Measurements from ENCODE around the gene LITAFD.

The LITAFD gene

DNA sequence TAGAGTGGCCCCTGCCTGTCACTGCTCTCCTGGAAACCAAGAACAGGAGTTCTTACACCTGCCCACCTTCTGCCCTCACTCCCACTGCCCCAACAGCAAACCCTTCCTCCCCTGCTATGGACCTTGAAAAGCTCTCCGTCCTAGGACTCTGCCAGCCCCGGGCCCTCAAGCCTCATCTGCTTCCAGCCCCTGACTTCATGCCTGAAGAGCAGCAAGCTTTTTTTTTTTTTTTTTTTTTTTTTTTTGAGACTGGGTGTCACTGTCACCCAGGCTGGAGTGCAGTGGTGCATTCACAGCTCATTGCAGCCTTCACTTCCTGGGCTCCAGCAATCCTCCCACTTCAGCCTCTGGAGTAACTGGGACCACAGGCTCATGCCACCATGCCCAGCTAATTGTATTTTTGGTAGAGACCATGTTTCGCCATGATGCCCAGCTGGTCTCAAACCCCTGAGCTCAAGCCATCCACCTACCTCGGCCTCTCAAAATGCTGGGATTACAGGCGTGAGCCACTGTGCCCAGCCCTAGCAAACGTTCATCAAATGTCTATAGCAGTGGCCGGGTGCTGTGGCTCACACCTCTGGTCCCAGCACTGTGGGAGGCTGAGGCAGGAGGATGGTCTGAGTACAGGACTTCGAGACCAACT is 30.3 kb upstream of the LITAFD start:
- no peaks in the 10 kb centered on the region for H3K9me3 Mint-ChIP-seq

DNA sequence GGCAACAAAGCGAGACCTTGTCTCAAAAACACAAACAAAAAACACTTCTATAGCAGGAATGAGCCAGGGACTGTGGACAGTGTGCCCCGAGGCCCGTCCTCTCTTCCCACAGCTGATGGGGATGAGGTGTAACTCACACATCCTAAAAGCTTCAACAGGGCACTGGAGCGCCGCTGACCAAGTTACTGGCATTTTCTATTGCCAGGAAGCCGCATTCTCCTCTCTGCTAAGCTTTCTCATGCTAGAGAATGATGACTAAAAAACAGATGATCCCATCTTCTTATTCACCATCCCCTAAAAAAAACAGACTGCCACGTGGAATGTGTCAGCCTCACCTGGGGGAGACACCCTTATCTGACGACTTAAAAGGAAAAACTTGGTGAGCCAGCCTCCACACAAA is 29.6 kb upstream of the LITAFD start:
- H3K4me3 Mint-ChIP-seq, result no peak overlapping the region
- H3K36me3 Mint-ChIP-seq, result peaks cover 98% of the 10 kb centered on the region
- no peaks in the 10 kb centered on the region for H3K9me3 Mint-ChIP-seq
- DNase-seq (ENCODE audit: low spot score in 2 of 2) (no peak), ATAC-seq (no peak)
- peaks cover 27% of the 10 kb centered on the region for H3K4me1 Mint-ChIP-seq
- peak overlapping the region; percentile 71 for H3K27ac Mint-ChIP-seq

More for the DNA sequence above, 30.3 kb upstream of the LITAFD start:
- Mint-ChIP-seq H3K4me1 (peaks cover 27% of the 10 kb centered on the region), H3K4me3 (no peak overlapping the region), H3K27ac (peak overlapping the region; percentile 86), H3K36me3 (peaks cover 98% of the 10 kb centered on the region)
- ATAC-seq (no peak), DNase-seq (ENCODE audit: low spot score in 2 of 2) (no peak)

DNA sequence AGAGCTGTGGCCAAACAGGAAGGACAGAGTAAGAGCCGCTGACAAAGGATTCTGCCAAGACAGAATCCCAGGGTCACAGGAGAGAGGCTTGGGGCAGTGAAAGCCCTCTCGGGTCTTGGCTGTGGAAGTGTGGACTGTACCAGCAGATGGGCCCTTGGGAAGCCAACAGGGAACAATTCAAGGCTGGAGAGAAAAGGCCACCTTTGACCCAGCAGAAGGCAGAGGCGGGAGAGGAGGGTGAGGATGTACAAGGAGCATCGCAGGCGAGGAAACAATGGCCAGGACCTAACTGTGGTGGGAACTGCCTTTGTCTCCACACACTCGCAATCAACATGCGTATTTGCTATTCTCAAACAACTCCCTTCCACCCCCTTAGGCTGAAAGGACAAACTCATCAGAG is 29.0 kb upstream of the LITAFD start:
- Mint-ChIP-seq H3K27ac (peak overlapping the region; percentile 71), H3K9me3 (no peaks in the 10 kb centered on the region), H3K4me3 (no peak overlapping the region), H3K4me1 (peaks cover 31% of the 10 kb centered on the region), H3K36me3 (peaks cover 100% of the 10 kb centered on the region)
- no peak for DNase-seq (ENCODE audit: low spot score in 2 of 2)
- no peak for ATAC-seq

DNA sequence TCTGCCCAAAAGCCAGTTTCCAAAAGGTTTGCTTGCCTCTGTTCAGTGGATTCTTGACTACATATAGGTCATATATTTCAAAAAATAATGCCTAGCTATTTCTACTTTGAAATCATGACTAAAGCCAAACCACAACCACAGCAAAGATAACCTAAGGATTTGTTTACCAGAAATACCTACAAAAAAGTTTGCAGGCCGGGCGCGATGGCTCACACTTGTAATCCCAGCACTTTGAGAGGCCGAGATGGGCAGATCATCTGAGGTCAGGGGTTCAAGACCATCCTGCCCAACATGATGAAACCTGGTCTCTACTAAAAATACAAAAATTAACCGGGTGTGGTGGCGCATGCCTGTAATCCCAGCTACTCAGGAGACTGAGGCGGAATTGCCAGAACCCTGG is 28.5 kb upstream of the LITAFD start:
- no peaks in the 10 kb centered on the region for H3K9me3 Mint-ChIP-seq
- DNase-seq (ENCODE audit: low spot score in 2 of 2) (no peak), ATAC-seq (no peak)
- peaks cover 33% of the 10 kb centered on the region for H3K4me1 Mint-ChIP-seq
- peaks cover 100% of the 10 kb centered on the region for H3K36me3 Mint-ChIP-seq
- peak overlapping the region; percentile 71 for H3K27ac Mint-ChIP-seq
- no peak overlapping the region for H3K4me3 Mint-ChIP-seq

DNA sequence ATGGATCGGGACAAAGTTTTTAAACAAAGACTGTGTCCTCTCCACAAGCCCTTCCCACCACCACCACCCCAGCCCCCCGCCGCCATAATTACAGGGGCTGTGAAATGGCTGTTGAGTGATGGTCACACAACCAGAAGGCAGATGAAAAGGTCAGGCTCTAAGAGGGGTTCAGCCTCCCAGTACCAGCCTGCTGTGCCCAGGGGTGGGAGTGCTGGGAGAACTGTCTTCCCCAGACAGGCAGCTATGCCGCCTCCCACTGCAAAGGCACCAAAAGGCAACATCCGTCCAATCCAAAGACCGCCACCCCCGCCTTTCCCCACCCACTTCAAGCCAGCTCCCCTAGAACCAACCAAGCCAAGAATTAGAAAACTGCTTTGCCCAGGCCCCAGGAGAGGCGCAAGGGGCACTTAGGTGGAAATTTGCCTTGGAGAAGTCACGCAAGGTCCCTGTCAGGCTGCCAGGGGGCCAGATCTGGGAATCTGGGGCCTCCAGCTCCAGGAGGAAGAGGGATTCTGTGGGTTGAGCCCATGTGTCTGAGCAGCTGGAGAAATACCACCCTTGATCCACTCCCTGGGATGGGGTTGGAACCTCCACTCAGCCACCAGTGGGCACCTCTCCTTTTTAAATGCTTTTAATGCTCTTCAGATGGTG is 27.7 kb upstream of the LITAFD start:
- H3K4me1 Mint-ChIP-seq, result peaks cover 29% of the 10 kb centered on the region
- no peaks in the 10 kb centered on the region for H3K9me3 Mint-ChIP-seq
- H3K4me3 Mint-ChIP-seq, result no peak overlapping the region
- ATAC-seq (no peak), DNase-seq (ENCODE audit: low spot score in 2 of 2) (no peak)
- H3K27ac Mint-ChIP-seq, result peak overlapping the region; percentile 83
- peaks cover 100% of the 10 kb centered on the region for H3K36me3 Mint-ChIP-seq

DNA sequence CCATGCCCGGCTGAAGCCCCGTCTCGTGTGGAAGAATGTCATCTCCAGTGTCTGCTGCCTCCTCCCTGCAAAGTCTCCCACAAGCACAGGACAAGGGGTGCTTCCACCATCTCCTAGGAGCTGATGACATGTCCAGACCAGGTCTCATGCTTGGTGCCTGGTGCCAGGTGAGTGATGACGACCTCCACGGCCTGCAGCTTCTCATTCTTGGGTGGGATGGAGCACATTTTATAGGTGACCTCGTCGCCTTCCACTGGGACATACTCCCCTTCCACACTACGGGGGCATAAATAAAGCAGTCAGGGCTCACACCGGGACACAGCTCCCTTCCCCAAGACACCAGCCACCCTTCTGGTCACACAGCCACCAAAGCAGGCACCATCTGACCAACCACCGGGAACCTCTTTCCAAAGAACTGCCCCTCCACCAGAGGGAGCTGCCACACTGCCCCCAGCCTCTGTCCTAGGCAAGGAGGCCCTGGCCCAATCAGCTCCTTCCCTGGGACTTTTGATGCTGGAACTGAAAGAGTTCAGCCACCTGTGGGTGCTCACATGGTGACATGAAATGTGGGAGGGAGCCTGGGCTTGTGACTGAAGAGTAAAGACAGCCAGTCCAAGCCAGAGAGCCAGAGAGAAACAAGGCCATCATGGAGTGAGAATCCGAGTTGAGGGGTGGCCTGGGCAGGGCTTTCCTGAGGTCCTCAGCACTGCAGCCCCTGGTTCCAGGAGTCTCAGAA is 26.9 kb upstream of the LITAFD start:
- Mint-ChIP-seq H3K36me3 (peaks cover 99% of the 10 kb centered on the region), H3K27ac (peak overlapping the region; percentile 83), H3K9me3 (no peaks in the 10 kb centered on the region), H3K4me1 (peaks cover 26% of the 10 kb centered on the region), H3K4me3 (no peak overlapping the region)
- ATAC-seq, result no peak
- DNase-seq (ENCODE audit: low spot score in 2 of 2), result no peak

DNA sequence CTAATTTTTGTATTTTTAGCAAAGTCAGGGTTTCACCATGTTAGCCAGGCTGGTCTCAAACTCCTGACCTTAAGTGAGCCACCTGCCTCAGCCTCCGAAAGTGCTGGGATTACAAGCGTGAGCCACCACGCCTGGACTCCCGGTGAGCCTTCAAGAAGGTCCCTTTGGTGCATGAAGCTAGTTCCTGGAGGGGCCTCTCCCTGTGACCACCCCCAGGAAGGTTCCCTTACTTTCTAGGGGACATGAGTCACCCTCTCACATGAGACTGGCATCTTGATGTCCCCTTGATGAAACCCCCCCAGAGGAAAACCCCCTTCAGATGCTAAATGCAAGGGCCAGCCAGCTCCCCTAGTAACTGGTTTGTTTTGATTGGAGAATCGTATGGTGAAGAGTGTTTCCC is 26.2 kb upstream of the LITAFD start:
- ATAC-seq (no peak), DNase-seq (ENCODE audit: low spot score in 2 of 2) (no peak)
- H3K9me3 Mint-ChIP-seq, result no peaks in the 10 kb centered on the region
- H3K4me1 Mint-ChIP-seq, result peaks cover 19% of the 10 kb centered on the region
- peak overlapping the region; percentile 81 for H3K27ac Mint-ChIP-seq
- no peak overlapping the region for H3K4me3 Mint-ChIP-seq
- peaks cover 98% of the 10 kb centered on the region for H3K36me3 Mint-ChIP-seq

DNA sequence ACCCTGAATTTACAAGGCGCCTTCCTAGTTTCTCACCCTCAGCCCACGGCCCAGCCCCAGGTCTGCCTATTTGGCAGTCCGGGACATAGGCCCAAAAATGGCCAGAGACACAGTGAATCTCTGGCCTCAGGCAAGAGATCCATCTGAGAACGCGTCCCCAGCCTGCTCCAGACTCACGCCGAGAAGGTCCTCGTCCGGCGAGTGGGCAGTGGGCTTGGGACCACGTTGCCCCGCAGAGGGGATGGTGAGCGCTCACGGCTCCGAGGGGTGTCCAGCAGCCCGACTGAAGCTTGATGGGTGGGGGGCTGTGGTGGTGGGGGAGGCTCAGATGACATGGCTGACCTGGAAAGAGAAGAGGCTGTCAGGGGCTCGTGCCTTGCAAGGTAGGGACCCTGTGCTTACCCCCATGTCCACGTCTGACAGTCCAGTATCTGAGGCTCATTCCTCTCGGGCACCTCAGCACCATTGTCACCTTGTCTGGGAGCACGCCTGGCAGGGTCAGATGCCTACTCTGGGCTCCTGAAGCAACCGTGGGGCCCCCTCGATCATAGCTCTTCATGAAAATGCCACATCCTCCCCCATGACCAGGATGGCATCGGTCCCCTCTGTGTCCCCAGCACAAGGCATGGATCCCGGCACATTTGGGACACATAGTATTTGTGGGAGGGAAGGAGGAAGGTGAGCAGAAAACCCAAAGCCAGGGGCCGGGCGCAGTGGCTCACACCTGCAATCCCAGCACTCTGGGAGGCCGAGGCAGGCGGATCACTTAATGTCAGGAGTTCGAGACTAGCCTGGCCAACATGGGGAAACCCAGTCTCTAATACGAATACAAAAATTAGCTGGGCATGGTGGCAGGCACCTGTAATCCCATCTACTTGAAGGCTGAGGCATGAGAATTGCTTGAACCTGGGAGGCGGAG is 22.9 kb upstream of the LITAFD start:
- DNase-seq (ENCODE audit: low spot score in 2 of 2), result no peak
- Mint-ChIP-seq H3K27ac (peak overlapping the region; percentile 81), H3K4me3 (no peak overlapping the region), H3K4me1 (peaks cover 33% of the 10 kb centered on the region), H3K9me3 (no peaks in the 10 kb centered on the region), H3K36me3 (peaks cover 92% of the 10 kb centered on the region)
- no peak for ATAC-seq

DNA sequence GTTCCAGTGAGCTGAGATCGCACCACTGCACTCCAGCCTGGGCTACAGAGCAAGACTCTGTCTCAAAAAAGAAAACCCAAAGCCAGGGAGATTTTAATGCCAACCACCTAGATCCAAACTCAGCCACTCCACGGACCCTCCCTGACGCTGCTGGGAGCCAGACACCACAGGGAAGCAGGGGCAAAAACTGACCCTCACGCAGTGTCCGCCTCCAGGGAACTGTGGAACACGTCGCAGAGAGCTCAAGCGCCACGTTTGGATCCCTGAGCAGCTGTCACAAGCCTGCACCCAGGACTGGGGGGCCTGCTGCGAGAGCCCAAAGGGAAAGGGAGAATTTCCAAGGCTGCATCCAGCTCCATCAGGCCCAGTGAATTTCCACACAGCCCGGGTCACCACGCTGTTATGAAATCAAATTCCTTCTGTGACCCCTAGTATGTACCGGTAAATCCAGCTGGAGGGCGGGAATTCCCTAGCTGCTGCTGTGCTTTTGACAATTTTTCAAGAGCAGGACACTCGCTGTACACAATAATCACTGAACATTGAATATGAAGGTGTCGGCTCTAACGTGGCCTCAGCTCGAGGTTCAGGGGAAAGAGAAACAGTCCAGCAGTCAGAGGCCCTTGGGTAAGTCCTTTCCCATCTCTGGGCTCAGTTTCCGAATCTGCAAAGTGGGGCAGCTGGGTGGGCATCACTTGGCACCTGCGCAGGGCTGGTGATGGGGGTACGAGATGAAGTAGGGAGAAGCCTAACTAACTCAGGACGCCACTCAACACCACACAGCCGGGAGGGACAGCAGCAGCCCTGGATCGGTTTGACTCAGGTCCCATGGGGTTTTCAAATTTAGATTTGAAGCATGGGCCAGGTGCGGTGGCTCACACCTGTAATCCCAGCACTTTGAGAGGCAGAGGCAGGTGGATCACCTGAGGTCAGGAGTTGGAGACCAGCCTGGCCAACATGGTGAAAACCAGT is 22.0 kb upstream of the LITAFD start:
- Mint-ChIP-seq H3K36me3 (peaks cover 91% of the 10 kb centered on the region), H3K27ac (peak overlapping the region; percentile 81)

DNA sequence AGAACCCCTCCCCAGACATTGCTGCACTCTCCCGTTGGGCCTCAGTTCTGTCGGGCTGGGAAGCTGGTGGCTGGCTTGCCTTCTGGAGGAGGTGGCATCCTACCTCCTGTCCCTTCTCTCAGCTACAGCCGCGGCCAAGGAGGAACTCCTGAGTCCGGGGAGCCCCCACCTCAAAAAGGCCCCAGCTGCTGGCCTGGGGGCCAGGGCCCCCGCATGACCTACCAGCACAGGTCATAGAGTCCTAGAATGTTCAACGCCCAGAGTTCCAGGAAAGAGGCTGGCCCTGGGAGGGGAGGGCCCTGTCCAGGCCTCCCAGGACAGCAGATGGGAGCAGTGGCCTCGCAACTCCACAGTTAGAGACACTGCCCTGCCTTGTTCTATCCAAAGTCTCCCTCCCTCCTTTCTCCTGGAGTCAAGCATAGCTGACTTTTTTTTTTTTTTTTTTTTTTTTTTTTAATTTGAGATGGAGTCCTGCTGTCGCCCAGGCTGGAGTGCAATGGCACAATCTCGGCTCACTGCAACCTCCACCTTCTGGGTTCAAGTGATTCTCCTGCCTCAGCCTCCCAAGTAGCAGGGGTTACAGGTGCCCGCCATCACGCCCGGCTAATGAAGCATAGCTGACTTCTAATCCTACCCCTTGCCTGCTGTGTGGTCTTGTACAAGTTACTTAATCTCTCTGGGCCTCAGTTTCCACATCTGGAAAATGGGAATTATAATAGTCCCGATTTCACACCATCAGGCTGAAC is 20.4 kb upstream of the LITAFD start:
- H3K9me3 Mint-ChIP-seq, result no peaks in the 10 kb centered on the region
- no peak overlapping the region for H3K4me3 Mint-ChIP-seq
- no peak for DNase-seq (ENCODE audit: low spot score in 2 of 2)
- H3K27ac Mint-ChIP-seq, result peak overlapping the region; percentile 70
- peaks cover 88% of the 10 kb centered on the region for H3K36me3 Mint-ChIP-seq
- no peak for ATAC-seq
- peaks cover 42% of the 10 kb centered on the region for H3K4me1 Mint-ChIP-seq

More for the DNA sequence above, 22.0 kb upstream of the LITAFD start:
- Mint-ChIP-seq H3K4me3 (no peak overlapping the region), H3K9me3 (no peaks in the 10 kb centered on the region), H3K4me1 (peaks cover 34% of the 10 kb centered on the region)
- no peak for DNase-seq (ENCODE audit: low spot score in 2 of 2)
- ATAC-seq, result no peak

DNA sequence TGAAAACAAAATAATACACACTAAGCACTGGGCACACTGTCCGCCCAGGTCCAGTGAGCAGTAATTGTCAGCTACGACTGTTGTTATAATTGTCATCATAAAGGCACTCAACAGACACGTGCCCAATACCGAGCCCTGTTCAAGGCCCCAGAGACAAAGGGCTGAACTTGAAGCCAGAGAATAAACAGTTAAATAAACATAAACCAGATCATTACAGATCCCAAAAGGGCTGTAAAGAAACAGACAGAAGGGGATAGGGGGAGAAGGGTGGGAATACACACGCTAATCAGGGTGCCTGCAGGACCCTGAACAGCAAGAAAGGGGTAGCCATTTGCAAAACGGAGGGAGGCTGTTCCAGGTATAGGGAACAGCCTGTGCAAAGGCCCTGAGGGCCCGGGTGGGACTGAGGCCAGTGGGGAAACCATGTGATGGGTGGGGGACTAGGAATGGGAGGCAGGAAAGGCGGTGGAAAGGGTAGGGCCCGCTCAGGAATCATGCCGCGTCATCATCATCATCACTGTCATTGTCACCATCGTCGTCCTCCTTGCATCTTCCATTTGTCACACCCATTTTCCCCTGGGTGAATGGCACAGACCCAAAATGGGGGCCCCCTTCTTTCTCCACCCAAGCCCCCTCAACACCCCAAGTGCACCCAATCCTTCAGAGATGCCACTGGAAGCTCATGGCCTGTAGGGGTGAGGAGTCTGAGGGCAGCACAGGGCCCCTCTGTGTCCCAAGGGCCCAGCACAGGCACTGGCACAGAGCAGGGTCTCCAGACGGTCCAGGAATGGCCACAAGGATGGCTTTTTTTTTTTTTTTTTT is 19.6 kb upstream of the LITAFD start:
- H3K4me3 Mint-ChIP-seq, result no peak overlapping the region
- H3K36me3 Mint-ChIP-seq, result peaks cover 88% of the 10 kb centered on the region
- peak overlapping the region; percentile 70 for H3K27ac Mint-ChIP-seq
- ATAC-seq (no peak), DNase-seq (ENCODE audit: low spot score in 2 of 2) (no peak)
- no peaks in the 10 kb centered on the region for H3K9me3 Mint-ChIP-seq
- H3K4me1 Mint-ChIP-seq, result peaks cover 49% of the 10 kb centered on the region

DNA sequence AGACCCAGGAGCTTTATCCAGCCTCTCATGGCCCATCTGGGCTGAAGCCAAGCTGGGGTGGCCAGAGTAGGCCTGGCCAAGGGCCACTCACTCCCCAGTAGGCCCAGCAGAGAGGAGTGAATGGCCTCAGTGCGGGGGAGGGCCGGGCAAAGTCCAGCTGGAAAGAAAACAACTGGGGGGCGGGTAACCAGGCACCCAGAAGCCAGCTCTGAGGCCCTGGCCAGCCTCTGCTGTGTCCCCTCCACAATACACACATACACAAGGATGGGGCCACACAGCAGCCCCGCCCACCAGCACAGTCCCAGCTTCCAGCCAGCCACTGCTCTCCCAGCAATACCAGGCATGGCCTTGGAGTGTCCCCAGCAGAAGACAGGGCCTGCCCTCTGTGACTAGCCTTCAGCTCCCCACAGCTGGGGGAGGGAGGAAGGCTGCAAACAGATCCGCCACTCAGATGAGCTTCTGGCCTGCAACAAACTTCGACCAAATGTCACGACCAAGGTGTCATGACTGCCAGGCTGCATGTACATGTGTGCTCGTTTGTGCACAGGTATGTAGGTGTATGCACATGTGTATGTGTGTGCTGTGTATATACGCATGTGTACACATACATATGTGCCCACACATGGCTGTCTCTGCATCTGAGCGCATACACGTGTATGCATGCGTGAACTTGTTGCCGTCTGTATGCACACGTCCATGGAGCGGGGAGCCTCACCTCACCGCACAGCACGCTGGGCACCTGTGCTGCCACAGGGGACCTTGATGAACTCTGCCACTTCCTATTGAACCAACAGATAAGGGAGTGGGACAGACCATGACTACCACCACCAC is 18.3 kb upstream of the LITAFD start:
- ATAC-seq, result no peak
- DNase-seq (ENCODE audit: low spot score in 2 of 2), result no peak
- H3K27ac Mint-ChIP-seq, result no peak overlapping the region
- peaks cover 82% of the 10 kb centered on the region for H3K36me3 Mint-ChIP-seq
- peaks cover 50% of the 10 kb centered on the region for H3K4me1 Mint-ChIP-seq
- no peak overlapping the region for H3K4me3 Mint-ChIP-seq
- H3K9me3 Mint-ChIP-seq, result no peaks in the 10 kb centered on the region
